GM18870 (cell line): ENCODE data around the gene NOSIP.

Source experiments
- ATAC-seq: cut with Tn5 transposase; IDR thresholded peaks from one replicate; pipeline ENCODE4 v1.9.1; 2021; ENCODE audit warnings: moderate library complexity; ENCODE audit not compliant: unreplicated experiment

Gene NOSIP

GRCh38 chr19:49552749-49553148 is 27.6 kb downstream of the NOSIP start:
- ATAC-seq, result no peak

- no peak for ATAC-seq
Measured at GRCh38 chr19:49551531-49551930, 28.8 kb downstream of the NOSIP start.

GRCh38 chr19:49549045-49549444 is 31.3 kb downstream of the NOSIP start:
- ATAC-seq, result no peak

GRCh38 chr19:49546825-49547565 is 33.4 kb downstream of the NOSIP start:
- no peak for ATAC-seq

- ATAC-seq, result no peak
Measured at GRCh38 chr19:49544154-49544553, 36.2 kb downstream of the NOSIP start.

GRCh38 chr19:49543032-49543431 is 37.3 kb downstream of the NOSIP start:
- no peak for ATAC-seq

GRCh38 chr19:49542446-49542845 is 37.9 kb downstream of the NOSIP start:
- ATAC-seq, result no peak

GRCh38 chr19:49541914-49542313 is 38.4 kb downstream of the NOSIP start:
- ATAC-seq, result no peak

- no peak for ATAC-seq
Measured at GRCh38 chr19:49539192-49539952, 41.0 kb downstream of the NOSIP start.

- no peak for ATAC-seq
Measured at GRCh38 chr19:49538643-49539042, 41.7 kb downstream of the NOSIP start.

- ATAC-seq, result no peak
Measured at GRCh38 chr19:49536921-49537462, 43.4 kb downstream of the NOSIP start.

GRCh38 chr19:49534632-49535385 is 45.5 kb downstream of the NOSIP start:
- ATAC-seq, result no peak

GRCh38 chr19:49533551-49534488 is 46.5 kb downstream of the NOSIP start:
- no peak for ATAC-seq

- no peak for ATAC-seq
Measured at GRCh38 chr19:49530708-49531107, 49.6 kb downstream of the NOSIP start.

GRCh38 chr19:49528211-49528771 is 52.1 kb downstream of the NOSIP start:
- no peak for ATAC-seq

GRCh38 chr19:49524812-49525455 is 55.4 kb downstream of the NOSIP start:
- ATAC-seq, result no peak

GRCh38 chr19:49520705-49521319 is 59.5 kb downstream of the NOSIP start:
- ATAC-seq, result no peak

GRCh38 chr19:49518033-49518432 is 62.3 kb downstream of the NOSIP start:
- ATAC-seq, result no peak

GRCh38 chr19:49515767-49516166 is 64.6 kb downstream of the NOSIP start:
- no peak for ATAC-seq
